Neural progenitor cell (in vitro differentiated cells): ENCODE results near the gene WFS1.

Experiments
- CTCF ChIP-seq: fragments of 200-600 bp; sonication (generic); IDR thresholded peaks from 2 replicates; pipeline ENCODE4 v1.5.1; 2017; ENCODE audit warnings: antibody characterized with exemption, mild to moderate bottlenecking
- EZH2 ChIP-seq: fragments of 200-600 bp; sonication (generic); IDR thresholded peaks from 2 replicates; pipeline ENCODE4 v1.6.1; 2017; ENCODE audit warnings: antibody characterized with exemption, mild to moderate bottlenecking, moderate library complexity

- TF ChIP-seq CTCF: no peak
- TF ChIP-seq EZH2: no peak
Observed at GRCh38 chr4:6309777-6310176, 40.1 kb downstream of the WFS1 start.
